ENCODE results near the gene PCSK4.

The PCSK4 gene

GRCh38 chr19:1438035-1438932, 51.9 kb downstream of the PCSK4 start, which contains the start of gene RPS15 (continued):
- peak; percentile 51; the same call in 1 of the 2 replicates for TF ChIP-seq ZNF23 (tag by site-specific recombination; IDR thresholded peaks at IDR 0.05; ENCODE audit: borderline replicate concordance)
- TF ChIP-seq ZNF585B (tag by site-specific recombination; IDR thresholded peaks at IDR 0.05) = no peak
- TF ChIP-seq PRDM4 (tag by site-specific recombination; IDR thresholded peaks at IDR 0.05) = peak; percentile 57
- TF ChIP-seq GLI2 (tag by site-specific recombination; IDR thresholded peaks at IDR 0.05; ENCODE audit: borderline replicate concordance, low read depth) = no peak
- no peak for TF ChIP-seq ZNF658 (tag by site-specific recombination; IDR thresholded peaks at IDR 0.05)
- TF ChIP-seq ZNF121 (tag by site-specific recombination; IDR thresholded peaks at IDR 0.05) = peak; percentile 45; the same call in 1 of the 2 replicates
- TF ChIP-seq GLIS1 (tag by site-specific recombination; IDR thresholded peaks at IDR 0.05) = peak; percentile 58
- no peak for TF ChIP-seq ZNF830 (tag by site-specific recombination; IDR thresholded peaks at IDR 0.05; ENCODE audit: low read depth)
- TF ChIP-seq ZNF184 (tag by site-specific recombination; IDR thresholded peaks at IDR 0.05) = no peak
- peak; percentile 97 for TF ChIP-seq ZBTB7A (tag by site-specific recombination; IDR thresholded peaks at IDR 0.05; ENCODE audit: low read depth)
- no peak for TF ChIP-seq ZNF221 (tag by site-specific recombination; IDR thresholded peaks at IDR 0.05; ENCODE audit: borderline replicate concordance)
- TF ChIP-seq ZNF239 (tag by site-specific recombination; IDR thresholded peaks at IDR 0.05) = peak; percentile 87; the same call in 1 of the 2 replicates
- TF ChIP-seq HIC1 (tag by site-specific recombination; IDR thresholded peaks at IDR 0.05) = no peak
- TF ChIP-seq ZNF214 (tag by site-specific recombination; IDR thresholded peaks at IDR 0.05; ENCODE audit: borderline replicate concordance) = no peak
- no peak; the same call in none of the 2 replicates for TF ChIP-seq ZNF785 (tag by site-specific recombination; IDR thresholded peaks at IDR 0.05)
- TF ChIP-seq ZNF837 (tag by site-specific recombination; IDR thresholded peaks at IDR 0.05) = peak; percentile 76; the same call in 1 of the 2 replicates
- peak; percentile 88 for TF ChIP-seq ZNF24 (tag by site-specific recombination; IDR thresholded peaks at IDR 0.05)
- peak; percentile 87 for TF ChIP-seq ZFHX2 (tag by site-specific recombination; conservative IDR thresholded peaks at IDR 0.05)
- TF ChIP-seq ZNF521 (tag by site-specific recombination; IDR thresholded peaks at IDR 0.05) = no peak
- peak; percentile 97 for TF ChIP-seq KLF16 (tag by site-specific recombination; IDR thresholded peaks at IDR 0.05)
- TF ChIP-seq ZNF624 (tag by site-specific recombination; IDR thresholded peaks at IDR 0.05) = no peak
- no peak for TF ChIP-seq MYNN (tag by site-specific recombination; IDR thresholded peaks at IDR 0.05; ENCODE audit: borderline replicate concordance)
- peak; percentile 67; the same call in 1 of the 2 replicates for TF ChIP-seq REPIN1 (tag by site-specific recombination; IDR thresholded peaks at IDR 0.05; ENCODE audit: low read depth)
- peak; percentile 56; the same call in 1 of the 2 replicates for TF ChIP-seq TSHZ1 (tag by site-specific recombination; IDR thresholded peaks at IDR 0.05; ENCODE audit: borderline replicate concordance)
- peak; percentile 88 for TF ChIP-seq INSM2 (tag by site-specific recombination; IDR thresholded peaks at IDR 0.05)
- TF ChIP-seq PBX3 (CRISPR knock-in tag; IDR thresholded peaks at IDR 0.05) = peak; percentile 80; the same call in 1 of the 2 replicates
- no peak for TF ChIP-seq ZNF223 (tag by site-specific recombination; IDR thresholded peaks at IDR 0.05)
- no peak; the same call in 1 of the 2 replicates for TF ChIP-seq ZNF768 (tag by site-specific recombination; IDR thresholded peaks at IDR 0.05)

Measured in HEK293 (cell line).